ENCODE results near the gene EPDR1. TPM values are rescaled to one million over a fixed set of nuclear protein-coding genes. Genes with fewer than 3 reads are reported as not detected.

Gene EPDR1
- total RNA-seq, 4 donors from 2014 or later, result 43.5 to 45.7 (median 45.0) TPM

DNA sequence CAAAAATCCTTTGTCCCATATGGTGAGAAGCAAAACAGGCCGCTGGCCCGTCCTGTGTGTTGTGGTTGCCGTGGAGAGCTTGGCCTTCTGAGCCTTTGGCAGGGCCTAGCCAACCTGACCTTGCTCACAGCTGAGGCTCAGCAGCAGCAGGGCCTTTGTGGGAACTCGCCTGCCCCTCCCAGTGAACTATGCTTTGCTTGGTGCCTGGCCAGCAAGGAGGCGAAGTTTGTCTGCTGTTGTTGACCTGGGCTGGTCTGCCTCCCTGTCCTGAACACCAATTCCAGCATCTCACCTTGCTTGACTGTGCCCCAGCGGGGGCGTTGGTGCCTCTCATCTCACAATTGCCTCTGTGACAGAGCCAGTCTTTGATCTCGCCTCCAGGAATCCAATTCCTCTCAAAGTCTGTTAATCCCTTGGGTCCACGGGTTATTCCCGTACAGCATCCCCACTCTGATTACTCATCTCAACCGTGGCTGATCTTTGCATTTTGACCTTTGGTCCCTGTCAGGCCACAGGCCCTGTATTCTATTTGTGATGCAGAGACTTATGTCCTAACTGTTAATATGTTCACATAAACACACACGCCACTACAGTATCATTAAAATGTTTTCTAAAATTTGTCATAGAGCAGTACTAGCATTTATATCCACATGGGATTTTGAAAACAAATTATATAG lies 22.6 kb downstream of the EPDR1 start:
- Histone ChIP-seq H3K4me3 (no peak overlapping the region), H3K27ac (peak overlapping the region; percentile 58 to 86 (median 74)), H3K4me1 (peaks cover 3 to 57% (median 19%) of the 10 kb centered on the region in 4 donors), H3K27me3 (no peaks in the 10 kb centered on the region), H3K36me3 (no peaks in the 10 kb centered on the region), H3K9me3 (peaks cover 0 to 7% (median 0%) of the 10 kb centered on the region in 4 donors)
- WGBS, 2 donors, result 27 to 33% methylated on average over 10 to 12 of the region's 12 CpGs
- TF ChIP-seq EP300 (IDR thresholded peaks at IDR 0.05) (peak in 1 of 2 donors; percentile 69), POLR2A (IDR thresholded peaks at IDR 0.05) (no peak)
- peak; percentile 49 to 55 for DNase-seq (ENCODE audit: low spot score in 2 of 2)

DNA sequence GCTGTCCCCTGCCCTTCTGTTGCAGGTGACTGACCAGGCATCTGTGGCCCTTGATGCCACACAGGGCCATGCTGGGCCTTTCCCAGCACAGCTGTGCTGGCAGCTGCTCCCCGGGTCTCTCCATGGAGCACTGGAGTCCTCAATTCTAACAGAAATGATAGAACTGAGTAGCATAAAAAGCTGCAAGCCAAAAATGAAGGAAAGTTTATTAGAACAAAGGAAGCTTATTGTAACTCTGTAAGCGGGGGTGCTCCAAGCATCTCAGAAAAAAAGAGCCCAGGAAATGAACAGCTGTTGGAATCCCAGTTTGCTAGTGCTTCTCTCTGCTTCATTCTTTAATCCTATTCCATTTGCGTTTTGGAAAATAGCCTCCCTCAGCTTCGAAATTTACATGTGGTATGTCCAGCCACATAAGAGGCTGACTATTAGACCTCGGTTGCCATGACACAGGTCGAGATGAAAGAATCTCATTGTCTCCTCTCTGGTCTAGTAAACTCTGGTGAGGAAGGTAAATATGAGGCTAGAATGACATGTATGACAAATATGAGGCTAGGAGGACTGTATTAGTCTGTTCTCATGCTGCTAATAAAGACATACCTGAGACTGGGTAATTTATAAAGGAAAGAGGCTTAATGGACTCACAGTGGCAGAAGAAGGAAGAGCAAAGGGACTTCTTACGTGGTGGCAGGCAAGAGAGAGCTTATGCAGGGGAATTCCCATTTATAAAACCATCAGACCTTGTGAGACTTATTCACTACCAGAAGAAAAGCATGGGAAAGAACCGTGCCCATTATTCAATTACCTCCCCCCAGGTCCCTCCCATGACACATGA lies 23.7 kb downstream of the EPDR1 start:
- Histone ChIP-seq H3K27me3 (no peaks in the 10 kb centered on the region), H3K36me3 (peaks cover 0 to 4% (median 0%) of the 10 kb centered on the region in 3 donors), H3K27ac (peak overlapping the region; percentile 58 to 86 (median 74)), H3K9me3 (no peaks in the 10 kb centered on the region), H3K4me3 (no peak overlapping the region), H3K4me1 (peaks cover 3 to 59% (median 19%) of the 10 kb centered on the region in 4 donors)
- peak in 1 of 2 donors; percentile 28 for TF ChIP-seq EP300 (IDR thresholded peaks at IDR 0.05)
- TF ChIP-seq POLR2A (IDR thresholded peaks at IDR 0.05), result no peak
- TF ChIP-seq, protein P1, sequence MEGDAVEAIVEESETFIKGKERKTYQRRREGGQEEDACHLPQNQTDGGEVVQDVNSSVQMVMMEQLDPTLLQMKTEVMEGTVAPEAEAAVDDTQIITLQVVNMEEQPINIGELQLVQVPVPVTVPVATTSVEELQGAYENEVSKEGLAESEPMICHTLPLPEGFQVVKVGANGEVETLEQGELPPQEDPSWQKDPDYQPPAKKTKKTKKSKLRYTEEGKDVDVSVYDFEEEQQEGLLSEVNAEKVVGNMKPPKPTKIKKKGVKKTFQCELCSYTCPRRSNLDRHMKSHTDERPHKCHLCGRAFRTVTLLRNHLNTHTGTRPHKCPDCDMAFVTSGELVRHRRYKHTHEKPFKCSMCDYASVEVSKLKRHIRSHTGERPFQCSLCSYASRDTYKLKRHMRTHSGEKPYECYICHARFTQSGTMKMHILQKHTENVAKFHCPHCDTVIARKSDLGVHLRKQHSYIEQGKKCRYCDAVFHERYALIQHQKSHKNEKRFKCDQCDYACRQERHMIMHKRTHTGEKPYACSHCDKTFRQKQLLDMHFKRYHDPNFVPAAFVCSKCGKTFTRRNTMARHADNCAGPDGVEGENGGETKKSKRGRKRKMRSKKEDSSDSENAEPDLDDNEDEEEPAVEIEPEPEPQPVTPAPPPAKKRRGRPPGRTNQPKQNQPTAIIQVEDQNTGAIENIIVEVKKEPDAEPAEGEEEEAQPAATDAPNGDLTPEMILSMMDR (IDR thresholded peaks at IDR 0.05), result no peak
- WGBS, 2 donors, result 35 to 41% methylated on average over 8 of the region's 8 CpGs
- DNase-seq (ENCODE audit: low spot score in 2 of 2), result no peak

DNA sequence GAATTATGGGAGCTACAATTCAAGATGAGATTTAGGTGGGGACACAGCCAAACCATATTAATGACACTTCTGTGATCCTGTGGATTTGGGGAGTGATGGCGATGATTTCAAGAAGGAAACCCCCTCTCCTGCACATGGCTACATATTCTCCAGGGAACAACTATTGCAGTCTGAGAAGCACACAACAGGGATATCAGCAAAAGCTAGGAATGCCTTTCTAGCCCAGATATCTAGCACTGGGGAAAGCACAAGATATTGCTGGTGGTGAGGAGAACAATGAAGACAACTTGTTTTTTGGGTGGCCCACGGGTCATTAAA lies 24.3 kb downstream of the EPDR1 start:
- Histone ChIP-seq H3K27me3 (no peaks in the 10 kb centered on the region), H3K4me3 (no peak overlapping the region), H3K36me3 (peaks cover 0 to 10% (median 0%) of the 10 kb centered on the region in 3 donors), H3K27ac (peak overlapping the region in 3 of 4 donors; percentile 58 to 86 (median 84)), H3K9me3 (no peaks in the 10 kb centered on the region), H3K4me1 (peaks cover 3 to 56% (median 19%) of the 10 kb centered on the region in 4 donors)
- 63 to 80% methylated on average over 2 of the region's 2 CpGs for WGBS, 2 donors
- DNase-seq (ENCODE audit: low spot score in 2 of 2), result no peak
- TF ChIP-seq EP300 (IDR thresholded peaks at IDR 0.05), result no peak
- TF ChIP-seq POLR2A (IDR thresholded peaks at IDR 0.05), result no peak

DNA sequence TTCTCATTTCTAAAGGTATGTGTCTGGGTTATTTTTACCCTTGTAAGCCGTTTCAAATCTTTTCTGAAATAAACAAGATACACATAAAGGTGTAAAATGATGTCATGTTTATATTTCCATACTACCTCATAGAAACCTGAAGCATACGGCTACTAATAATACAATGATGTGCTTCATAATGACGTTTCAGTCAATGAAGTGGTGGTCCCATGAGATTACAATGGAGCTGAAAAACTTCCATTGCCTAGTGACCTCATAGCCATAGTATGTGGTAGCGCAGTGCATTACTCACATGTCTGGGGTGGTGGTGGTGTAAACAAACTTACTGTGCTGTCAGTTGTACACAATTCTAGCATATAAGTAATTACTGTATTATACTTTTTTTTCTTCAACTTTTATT lies 24.9 kb downstream of the EPDR1 start:
- Histone ChIP-seq H3K9me3 (no peaks in the 10 kb centered on the region), H3K27ac (peak overlapping the region in 2 of 4 donors; percentile 84 to 86), H3K4me3 (no peak overlapping the region), H3K36me3 (peaks cover 0 to 14% (median 0%) of the 10 kb centered on the region in 3 donors), H3K27me3 (no peaks in the 10 kb centered on the region), H3K4me1 (peaks cover 3 to 54% (median 19%) of the 10 kb centered on the region in 4 donors)
- no peak for TF ChIP-seq POLR2A (IDR thresholded peaks at IDR 0.05)
- TF ChIP-seq, protein P1 (IDR thresholded peaks at IDR 0.05), result no peak
- no peak for TF ChIP-seq EP300 (IDR thresholded peaks at IDR 0.05)
- WGBS, 2 donors, result 53 to 58% methylated on average over 4 of the region's 4 CpGs
- DNase-seq (ENCODE audit: low spot score in 2 of 2), result no peak

DNA sequence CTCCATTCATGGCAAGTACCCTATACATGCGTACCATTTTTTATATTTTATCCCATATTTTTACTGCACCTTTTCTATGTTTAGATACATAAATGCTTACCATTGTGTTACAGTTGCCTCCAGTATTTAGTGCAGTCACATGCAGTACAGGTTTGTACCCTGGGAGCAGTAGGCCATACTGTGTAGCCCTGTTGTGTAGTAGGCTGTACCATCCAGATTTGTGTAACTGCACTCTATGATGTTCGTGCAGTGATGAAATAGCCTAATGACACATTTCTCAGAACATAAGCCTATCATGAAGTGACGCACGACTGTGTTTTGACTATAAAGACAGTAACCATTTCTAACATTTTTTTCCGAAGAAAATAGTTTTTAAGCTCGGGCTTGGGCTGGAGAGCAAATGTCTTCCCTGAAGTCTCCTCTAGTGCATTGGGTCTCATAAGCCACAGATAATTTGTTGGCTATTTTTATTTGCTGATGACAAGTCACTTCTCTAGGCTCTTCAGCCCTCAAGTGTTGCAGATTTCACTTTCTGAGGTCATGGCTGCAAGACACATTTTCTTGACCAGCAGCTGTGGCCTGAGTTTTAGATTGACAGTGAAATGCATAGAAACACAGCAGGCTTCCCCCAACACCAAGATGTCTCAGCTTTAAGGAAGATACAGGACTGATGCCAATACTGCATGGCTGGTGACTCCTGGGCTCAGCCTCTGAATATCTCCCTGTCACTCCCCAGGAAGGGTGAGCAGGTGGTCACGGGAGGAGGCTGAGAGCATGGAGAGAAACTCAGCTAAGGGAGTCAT lies 26.9 kb downstream of the EPDR1 start:
- Histone ChIP-seq H3K27ac (no peak overlapping the region), H3K27me3 (no peaks in the 10 kb centered on the region), H3K36me3 (peaks cover 0 to 34% (median 0%) of the 10 kb centered on the region in 3 donors), H3K4me3 (no peak overlapping the region), H3K4me1 (peaks cover 3 to 43% (median 17%) of the 10 kb centered on the region in 4 donors), H3K9me3 (no peaks in the 10 kb centered on the region)
- DNase-seq (ENCODE audit: low spot score in 2 of 2), result no peak
- TF ChIP-seq EP300 (IDR thresholded peaks at IDR 0.05), result no peak
- TF ChIP-seq POLR2A (IDR thresholded peaks at IDR 0.05), result no peak
- TF ChIP-seq, protein P1 (IDR thresholded peaks at IDR 0.05), result no peak
- WGBS, 2 donors, result 94 to 96% methylated on average over 7 of the region's 7 CpGs

Data from tibial nerve (tissue), 4 donors.